Small intestine (tissue), 7 donors: ENCODE measurements around the gene CLMN. TPM values are rescaled to one million over a fixed set of nuclear protein-coding genes. Genes with fewer than 3 reads are reported as not detected.

Source experiments
- DNase-seq, 2 donors: peaks; one replicate each; pipeline versions ENCODE4 v3.0.0 to v3.0.0-alpha.2; 2013
- FAIRE-seq: peaks from 2 replicates; lab custom pipeline; 2012; peaks lifted over from hg19 to GRCh38; lab: Jason Lieb, UNC
- H3K27ac ChIP-seq, 3 donors: one replicate each; pipeline ENCODE4 v1.5.1; 2013; ENCODE audit warnings: low read length in 2 of 3, mild to moderate bottlenecking in 2 of 3, control low read depth in 1 of 3, inconsistent platforms in 1 of 3, low read depth in 1 of 3, moderate library complexity in 1 of 3
- H3K27me3 ChIP-seq, 3 donors: one replicate each; pipeline ENCODE4 v1.6.1; 2013; ENCODE audit warnings: low read length in 3 of 3, inconsistent platforms in 1 of 3; ENCODE audit not compliant: control insufficient read depth in 3 of 3, insufficient read depth in 3 of 3
- H3K36me3 ChIP-seq, 3 donors: one replicate each; pipeline ENCODE4 v1.6.1; 2013; ENCODE audit warnings: low read length in 3 of 3, inconsistent platforms in 1 of 3, low read depth in 1 of 3, mild to moderate bottlenecking in 1 of 3, moderate library complexity in 1 of 3; ENCODE audit not compliant: control insufficient read depth in 3 of 3, insufficient read depth in 2 of 3
- H3K4me1 ChIP-seq, 3 donors: one replicate each; pipeline ENCODE4 v1.6.1; 2013; ENCODE audit warnings: low read length in 2 of 3, inconsistent platforms in 1 of 3, low read depth in 1 of 3, mild to moderate bottlenecking in 1 of 3, moderate library complexity in 1 of 3; ENCODE audit not compliant: control insufficient read depth in 3 of 3, insufficient read depth in 2 of 3
- H3K4me3 ChIP-seq, 3 donors: one replicate each; pipeline ENCODE4 v1.5.1; 2013; ENCODE audit warnings: low read length in 3 of 3, control low read depth in 1 of 3, inconsistent platforms in 1 of 3, low read depth in 1 of 3, mild to moderate bottlenecking in 1 of 3, moderate library complexity in 1 of 3
- H3K9me3 ChIP-seq, 2 donors: one replicate each; pipeline ENCODE4 v1.6.1; 2013; ENCODE audit warnings: low read depth in 1 of 2, low read length in 1 of 2; ENCODE audit not compliant: control insufficient read depth in 2 of 2, insufficient read depth in 1 of 2
- WGBS, 3 donors: extraction: QIAGEN DNeasy Blood & Tissue Kit; methylation state at CpG; one replicate each; pipeline ENCODE4 v1.1.7; 2013; 5-methylcytosine and 5-hydroxymethylcytosine counted together
- polyA plus RNA-seq, 4 donors: library from polyadenylated mRNA; stranded (reverse) in 3 of 4; unstranded in 1 of 4; fragments of 200-250 nt in 3 of 4; fragments of 120-200 nt in 1 of 4; gene quantifications; one replicate each; pipeline versions ENCODE4 v1.2.1 to v1.2.3, GENCODE V29; 2013
- donor health status: healthy with polysubstance abuse.
- donor health status: control.
- donor health status: control.
- donor health status: Bipolar disorder and iron deficiency.
- donor health status: healthy.

Gene CLMN
- polyA plus RNA-seq, 4 donors: 2.9 to 25.0 (median 5.7) TPM

GRCh38 chr14:95321693-95322455 lies 2.2 kb upstream of the CLMN start:
- peak in 1 of 2 donors; percentile 68 for DNase-seq
- no peak overlapping the region for H3K27ac ChIP-seq
- H3K27me3 ChIP-seq: no peaks in the 10 kb centered on the region
- WGBS, 3 donors: 65 to 79% (median 66%) methylated on average over 5 of the region's 5 CpGs
- no peak for FAIRE-seq
- H3K9me3 ChIP-seq: peaks cover 0 to 5% of the 10 kb centered on the region in 2 donors
- peaks cover 0 to 16% (median 0%) of the 10 kb centered on the region in 3 donors for H3K4me1 ChIP-seq
- no peak overlapping the region for H3K4me3 ChIP-seq
- no peaks in the 10 kb centered on the region for H3K36me3 ChIP-seq

- FAIRE-seq: no peak
- peak overlapping the region in 1 of 3 donors; percentile 17 for H3K27ac ChIP-seq
- no peaks in the 10 kb centered on the region for H3K36me3 ChIP-seq
- H3K4me1 ChIP-seq: peaks cover 0 to 16% (median 0%) of the 10 kb centered on the region in 3 donors
- 90 to 96% (median 91%) methylated on average over 8 of the region's 8 CpGs for WGBS, 3 donors
- no peak for DNase-seq
- H3K9me3 ChIP-seq: no peaks in the 10 kb centered on the region
- H3K4me3 ChIP-seq: no peak overlapping the region
- H3K27me3 ChIP-seq: no peaks in the 10 kb centered on the region
Observed at GRCh38 chr14:95320955-95321600, 1.4 kb upstream of the CLMN start.

- no peak for FAIRE-seq
- Histone ChIP-seq H3K27me3 (no peaks in the 10 kb centered on the region), H3K4me3 (peak overlapping the region; percentile 26 to 61 (median 48)), H3K36me3 (no peaks in the 10 kb centered on the region), H3K27ac (peak overlapping the region in 2 of 3 donors; percentile 20 to 38), H3K9me3 (no peaks in the 10 kb centered on the region), H3K4me1 (peaks cover 0 to 17% (median 0%) of the 10 kb centered on the region in 3 donors)
- 21 to 32% (median 24%) methylated on average over 18 to 32 of the region's 32 CpGs for WGBS, 3 donors
- peak in 1 of 2 donors; percentile 43 for DNase-seq
Observed at GRCh38 chr14:95320078-95320895, 579 bp upstream of the CLMN start.

DNA sequence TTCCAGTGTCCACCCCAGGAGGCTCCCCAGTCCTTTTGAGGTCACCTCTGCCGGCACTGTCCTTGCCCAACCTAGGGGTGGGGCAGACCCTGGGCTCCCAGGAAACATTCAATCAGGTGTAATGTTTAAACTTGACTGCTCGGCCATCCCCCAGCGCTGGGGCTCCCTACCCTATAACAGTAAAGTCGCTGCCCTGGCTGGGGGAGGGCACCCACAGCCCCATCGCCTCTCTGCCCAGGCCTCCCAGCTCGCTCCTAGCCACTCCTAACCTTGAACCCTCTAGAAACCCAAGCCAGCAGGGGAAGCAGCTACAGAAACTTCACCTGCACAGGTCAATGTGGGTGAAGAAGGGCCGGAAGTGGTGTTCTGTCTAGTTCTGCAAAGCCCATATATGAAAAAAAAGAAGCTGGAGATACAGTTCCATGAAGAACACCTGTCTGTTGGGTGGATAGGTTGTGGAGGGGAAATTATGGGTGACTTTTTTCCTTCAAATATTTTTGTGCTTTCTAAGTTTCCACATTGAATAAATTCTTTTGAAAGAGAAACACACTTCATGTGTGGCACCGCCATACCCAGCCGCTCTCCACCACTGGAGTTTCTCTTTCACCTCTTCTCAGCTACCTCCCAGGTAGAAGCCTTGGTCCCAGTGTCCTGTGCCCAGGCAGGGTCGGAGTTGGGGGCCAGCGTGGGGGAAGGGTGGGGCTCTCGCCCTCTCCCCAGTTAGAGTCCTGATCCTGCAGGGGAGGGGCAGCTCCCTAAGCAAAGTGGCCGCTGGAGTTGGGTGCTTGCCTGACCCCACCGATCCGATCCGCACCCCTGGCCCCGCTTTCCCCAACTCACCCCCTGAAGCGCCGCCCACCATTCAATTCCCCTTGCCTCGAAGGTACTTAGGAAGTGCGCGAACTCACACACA lies 1.1 kb downstream of the CLMN start:
- DNase-seq (peak; percentile 33 to 79), FAIRE-seq (no peak)
- 6 to 26% (median 12%) methylated on average over 20 to 22 of the region's 22 CpGs for WGBS, 3 donors
- Histone ChIP-seq H3K4me1 (peaks cover 0 to 32% (median 0%) of the 10 kb centered on the region in 3 donors), H3K27ac (peak overlapping the region in 2 of 3 donors; percentile 73 to 74), H3K36me3 (no peaks in the 10 kb centered on the region), H3K4me3 (peak overlapping the region; percentile 48 to 89 (median 61)), H3K27me3 (no peaks in the 10 kb centered on the region), H3K9me3 (no peaks in the 10 kb centered on the region)

DNA sequence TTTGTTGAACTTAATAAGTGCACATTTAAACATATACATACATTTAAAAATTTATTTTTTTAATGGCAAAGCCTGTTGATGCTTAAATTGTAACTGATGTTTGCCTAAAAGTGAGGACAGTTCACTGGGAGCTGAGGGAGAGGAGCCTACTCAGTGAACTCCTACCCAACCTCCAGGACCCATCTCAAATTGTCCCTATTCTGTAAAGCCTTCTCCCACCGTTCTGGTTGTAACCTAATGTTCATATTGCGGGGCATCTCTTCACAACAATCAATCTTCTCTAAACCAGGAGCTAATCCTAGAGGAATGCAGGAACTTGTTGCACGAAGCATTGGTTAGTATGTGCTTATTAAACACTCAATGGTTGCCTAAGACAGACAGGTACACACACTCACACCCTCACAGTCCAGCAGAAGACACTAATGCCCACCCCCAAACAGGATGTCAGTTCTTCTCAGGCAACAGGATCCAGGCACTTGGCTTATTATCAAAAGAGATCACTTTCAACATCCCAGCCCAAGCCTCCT lies 1.8 kb downstream of the CLMN start:
- WGBS, 3 donors: 79 to 90% (median 82%) methylated on average over 3 of the region's 3 CpGs
- no peaks in the 10 kb centered on the region for H3K27me3 ChIP-seq
- no peaks in the 10 kb centered on the region for H3K36me3 ChIP-seq
- peak overlapping the region in 1 of 3 donors; percentile 89 for H3K4me3 ChIP-seq
- DNase-seq: no peak
- FAIRE-seq: no peak
- H3K4me1 ChIP-seq: peaks cover 0 to 32% (median 0%) of the 10 kb centered on the region in 3 donors
- no peaks in the 10 kb centered on the region for H3K9me3 ChIP-seq
- H3K27ac ChIP-seq: peak overlapping the region in 2 of 3 donors; percentile 73 to 74

GRCh38 chr14:95316821-95317220 lies 2.9 kb downstream of the CLMN start:
- no peaks in the 10 kb centered on the region for H3K27me3 ChIP-seq
- H3K9me3 ChIP-seq: no peaks in the 10 kb centered on the region
- 74 to 79% (median 75%) methylated on average over 8 of the region's 8 CpGs for WGBS, 3 donors
- peaks cover 0 to 32% (median 0%) of the 10 kb centered on the region in 3 donors for H3K4me1 ChIP-seq
- no peak overlapping the region for H3K27ac ChIP-seq
- no peak for DNase-seq
- no peak overlapping the region for H3K4me3 ChIP-seq
- no peaks in the 10 kb centered on the region for H3K36me3 ChIP-seq
- FAIRE-seq: no peak

DNA sequence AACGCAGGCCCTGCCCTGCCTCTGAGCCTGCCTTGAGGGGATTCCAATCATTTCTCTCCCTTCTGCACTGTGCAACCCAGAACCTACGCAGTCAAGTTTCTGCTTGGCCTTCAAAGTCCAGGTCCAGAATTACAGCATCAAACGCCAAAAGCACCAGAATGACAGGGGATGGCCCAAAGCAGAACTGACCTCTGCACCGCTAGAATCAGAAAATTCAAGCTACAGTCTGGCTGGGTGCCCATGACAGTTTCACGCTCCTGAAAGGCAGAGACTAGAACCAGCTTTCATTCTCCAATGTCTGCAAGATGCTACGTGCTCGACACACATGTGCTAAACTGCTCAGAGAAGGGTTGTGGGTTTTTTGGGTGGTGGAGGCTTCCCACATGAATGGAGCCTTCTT lies 4.1 kb downstream of the CLMN start:
- no peak overlapping the region for H3K4me3 ChIP-seq
- no peak overlapping the region for H3K27ac ChIP-seq
- H3K4me1 ChIP-seq: peaks cover 0 to 31% (median 0%) of the 10 kb centered on the region in 3 donors

More for the DNA sequence above, 4.1 kb downstream of the CLMN start:
- DNase-seq: no peak
- Histone ChIP-seq H3K27me3 (no peaks in the 10 kb centered on the region), H3K9me3 (no peaks in the 10 kb centered on the region), H3K36me3 (peaks cover 0 to 1% (median 0%) of the 10 kb centered on the region in 3 donors)
- 69 to 78% (median 78%) methylated on average over 7 of the region's 7 CpGs for WGBS, 3 donors
- FAIRE-seq: no peak
